SK-N-SH (cell line): ENCODE results near the gene PALLD.

Source experiments
- CTCF ChIP-seq: fragments of 200-600 bp; sonication (generic); IDR thresholded peaks from 2 replicates; pipeline ENCODE4 v1.6.1; 2017; ENCODE audit warnings: antibody characterized with exemption, mild to moderate bottlenecking, moderate library complexity
- GABPA ChIP-seq: IDR thresholded peaks from 2 replicates; pipeline ENCODE4 v1.4.0; 2012; ENCODE audit warnings: low read depth, mild to moderate bottlenecking
- PBX3 ChIP-seq: IDR thresholded peaks from 2 replicates; pipeline ENCODE4; 2012
- POLR2AphosphoS5 ChIP-seq: IDR thresholded peaks from 2 replicates; pipeline ENCODE4 v1.6.1; 2012; ENCODE audit warnings: low read depth, low read length

- TF ChIP-seq POLR2AphosphoS5 (no peak), PBX3 (no peak), CTCF (no peak), GABPA (no peak)
These were observed 126.6 kb downstream of the PALLD start for GRCh38 chr4:168623484-168623883.
